ENCODE measurements around the gene ZNF485. TPM values are rescaled to one million over a fixed set of nuclear protein-coding genes. Genes with fewer than 3 reads are reported as not detected.
"Not testable (repeated sequence)": the region's sequence is repeated elsewhere in the genome, so short reads cannot be mapped to it uniquely, and the experiment has no call there.

The ZNF485 gene
- 2.7 TPM for total RNA-seq

DNA sequence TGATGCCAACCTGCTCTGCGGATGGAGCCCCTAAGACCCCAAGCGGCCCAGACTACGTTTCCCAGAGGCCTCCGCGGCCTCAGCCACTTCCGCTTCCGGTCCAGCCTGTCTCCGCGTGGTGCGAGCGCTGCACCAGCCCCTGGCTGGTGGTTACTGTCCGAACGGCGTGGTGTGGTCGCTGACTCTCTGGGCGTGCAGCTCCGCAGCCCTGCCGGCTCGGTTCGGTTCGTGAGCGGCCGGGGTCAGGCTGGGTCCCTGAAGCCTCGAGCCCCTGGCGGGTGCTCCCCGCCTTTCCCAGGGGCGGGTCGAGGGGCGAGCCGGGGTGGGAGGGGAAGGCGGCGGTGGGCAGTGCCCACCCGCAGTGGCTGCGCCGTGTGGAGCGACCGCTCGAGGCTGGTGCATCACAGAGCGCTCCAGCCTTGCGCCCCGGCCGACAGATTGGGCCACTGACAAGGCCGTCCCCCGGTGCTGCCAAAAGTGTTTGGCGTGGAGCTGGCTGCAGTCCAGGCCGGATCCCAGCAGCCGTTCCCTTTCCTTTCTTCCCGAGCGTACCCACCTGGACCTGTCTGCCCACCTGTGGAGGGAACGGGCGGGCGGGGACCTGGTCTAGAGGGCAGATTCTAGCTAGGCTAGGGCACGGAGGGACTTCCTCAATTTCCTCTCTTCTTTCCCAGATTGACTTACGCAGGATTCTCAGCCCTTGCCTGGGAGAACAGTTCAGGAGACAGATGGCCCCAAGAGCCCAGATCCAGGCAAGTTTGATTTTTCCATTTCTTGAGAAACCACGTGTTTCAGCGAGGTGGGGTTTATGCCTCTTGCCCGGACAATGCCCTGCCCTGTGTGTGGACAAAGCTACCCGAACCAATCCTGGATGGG, at the start of gene ZNF485:
ZNF485 (plus strand) TSS at position 116 of the 876 bp plus-strand sequence; CDS start at position 729, 613 bp downstream.
- peak; percentile 77 for DNase-seq (ENCODE audit: low spot score)
- peak; percentile 98 for ATAC-seq

DNA sequence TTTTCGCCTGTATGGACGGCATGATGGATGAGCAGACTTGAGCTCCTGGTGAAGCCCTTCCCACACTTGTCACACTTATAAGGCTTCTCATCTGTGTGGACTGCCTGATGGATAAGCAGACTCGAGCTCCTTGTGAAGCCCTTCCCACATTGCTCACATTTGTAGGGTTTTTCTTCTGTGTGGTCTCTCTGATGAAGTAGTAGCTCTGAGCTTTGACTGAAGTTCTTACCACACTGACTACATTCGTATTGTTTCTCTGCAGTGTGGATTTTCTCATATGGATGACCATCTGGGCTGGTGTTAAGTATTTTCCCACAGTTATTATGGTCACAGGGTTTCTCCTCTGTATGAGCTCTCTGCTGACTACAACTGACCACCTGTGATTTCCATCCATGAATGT, 49.0 kb upstream of the ZNF485 start:
- ATAC-seq (no peak), DNase-seq (ENCODE audit: low spot score) (no peak)

GRCh38 chr10:43569681-43570080, 36.6 kb upstream of the ZNF485 start:
- ATAC-seq (no peak), DNase-seq (ENCODE audit: low spot score) (no peak)

DNA sequence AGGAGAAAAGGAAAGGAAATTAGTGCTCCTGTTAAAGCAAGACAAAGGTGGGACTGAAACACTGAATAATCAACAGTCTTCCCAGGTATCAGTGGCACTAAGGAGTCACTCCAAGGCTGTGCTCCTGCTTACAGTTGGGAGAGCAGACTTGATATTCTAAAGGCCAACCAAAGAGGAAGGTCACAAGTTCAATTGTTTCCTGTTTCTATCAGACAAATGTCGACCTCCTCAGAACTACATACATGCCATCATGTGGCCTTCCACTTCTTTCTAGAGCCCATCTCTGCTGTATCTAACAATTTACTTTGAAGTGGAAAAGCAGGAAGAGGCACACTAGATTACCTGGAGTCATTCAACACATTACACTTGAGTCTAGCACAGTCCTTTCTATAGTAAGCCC, 35.3 kb upstream of the ZNF485 start:
- ATAC-seq (no peak), DNase-seq (ENCODE audit: low spot score) (no peak)

DNA sequence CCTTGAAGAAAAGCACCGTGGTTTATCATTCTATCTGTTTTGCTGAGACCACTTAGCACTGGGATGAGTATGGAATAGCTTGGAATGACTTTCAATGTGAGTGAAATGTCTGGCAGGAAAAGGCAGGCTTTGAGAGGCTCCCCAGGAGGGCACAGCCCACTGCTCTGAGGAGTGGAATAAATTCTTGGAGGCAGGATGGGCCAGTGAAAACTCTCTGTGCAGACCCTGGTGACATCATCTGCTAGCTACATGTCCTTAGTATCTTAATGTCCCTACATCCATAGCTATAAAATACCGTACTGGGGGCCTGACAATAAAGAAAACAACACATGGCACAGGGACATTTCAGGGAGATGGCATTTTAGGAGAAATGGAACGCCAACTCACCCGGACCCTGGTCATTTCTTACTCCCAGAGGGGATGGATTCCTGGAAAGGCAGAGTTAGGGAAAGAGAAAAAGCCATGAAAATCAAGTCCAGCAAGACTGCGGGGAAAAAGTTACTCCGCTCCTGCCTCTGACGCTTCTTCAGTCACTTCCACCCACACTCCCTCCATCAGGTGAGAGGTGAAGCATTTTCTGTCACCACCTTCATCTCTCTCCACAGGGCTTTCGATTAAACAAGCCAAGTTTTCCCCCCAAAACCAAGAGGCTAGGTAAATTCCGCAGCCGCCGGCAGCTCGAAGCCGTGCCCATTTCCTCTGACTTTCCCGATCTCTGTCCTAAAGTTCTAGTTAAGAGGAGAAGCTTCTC, 32.8 kb upstream of the ZNF485 start:
- DNase-seq (ENCODE audit: low spot score): no peak
- no peak for ATAC-seq

DNA sequence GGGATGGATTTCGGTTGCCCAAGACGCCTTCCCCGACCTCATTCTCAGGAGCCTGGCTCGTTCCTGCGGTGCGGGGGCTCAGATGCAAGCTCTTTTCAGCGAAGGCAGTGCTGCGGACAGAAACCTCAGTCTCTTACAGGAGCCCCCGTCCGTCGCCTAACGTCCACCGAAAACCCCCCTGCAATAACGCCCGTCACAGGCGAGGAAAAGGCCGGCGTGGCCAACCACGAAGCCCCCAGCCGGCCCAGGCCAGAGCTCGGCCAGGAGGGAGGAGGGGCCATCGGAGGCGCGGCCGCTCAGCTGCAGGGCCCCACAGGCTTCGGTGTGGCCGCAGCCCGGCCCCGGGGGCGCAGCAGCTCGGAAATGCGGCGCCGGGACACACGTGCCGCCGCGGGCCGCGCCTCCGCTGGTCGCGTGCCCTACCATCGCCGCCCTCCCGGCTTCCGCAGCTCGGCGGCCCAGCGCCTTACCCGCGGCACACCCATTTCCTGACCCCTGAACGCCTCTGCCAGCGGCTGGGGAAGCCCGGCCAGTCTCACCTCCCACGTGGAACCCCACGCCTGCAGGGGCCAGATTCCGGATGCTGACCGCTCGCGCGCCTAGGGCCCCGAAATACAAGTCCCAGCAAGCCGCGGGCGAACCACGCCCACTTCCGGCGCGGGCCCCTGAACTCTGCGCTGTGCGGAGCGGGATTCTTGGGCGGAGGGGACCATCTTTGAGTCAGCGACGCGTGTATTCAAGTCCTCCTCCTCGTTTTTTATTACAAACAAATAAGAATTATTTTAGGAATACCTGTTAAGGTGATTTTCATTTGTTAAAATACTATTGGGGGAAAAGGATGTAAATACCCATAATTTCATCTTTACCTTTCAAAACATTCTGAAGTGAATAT, 32.0 kb upstream of the ZNF485 start, which contains the start of gene ZNF239:
ZNF239 (minus strand) TSS at position 616 of the 892 bp plus-strand sequence. CDS start 16,537 bp downstream, outside the sequence.
- ATAC-seq: peak; percentile 97
- peak; percentile 77 for DNase-seq (ENCODE audit: low spot score)

GRCh38 chr10:43574906-43575305, 31.3 kb upstream of the ZNF485 start:
- ATAC-seq: no peak
- DNase-seq (ENCODE audit: low spot score): no peak

GRCh38 chr10:43576062-43576461, 30.2 kb upstream of the ZNF485 start:
- ATAC-seq (no peak), DNase-seq (ENCODE audit: low spot score) (no peak)

GRCh38 chr10:43576580-43576979, 29.7 kb upstream of the ZNF485 start:
- ATAC-seq (no peak), DNase-seq (ENCODE audit: low spot score) (no peak)

DNA sequence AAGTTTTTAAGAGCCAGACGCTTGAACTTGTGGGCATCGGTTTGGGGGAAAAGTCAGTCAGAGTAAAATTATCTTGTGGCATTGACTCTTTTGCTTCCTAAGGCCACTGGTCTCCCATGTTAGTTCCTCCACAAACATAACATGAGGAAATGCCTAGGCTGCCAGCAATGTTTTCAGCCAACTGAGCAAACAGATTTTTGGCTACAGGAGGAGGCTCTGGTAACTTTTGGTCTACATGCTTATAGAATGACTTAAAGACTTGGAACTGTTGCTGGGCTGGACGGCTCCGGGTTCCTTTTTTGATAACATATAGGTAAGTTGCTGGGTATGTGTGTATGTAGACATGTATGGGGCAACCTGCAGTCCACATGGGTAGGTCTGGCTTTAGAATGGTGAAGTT, 22.2 kb upstream of the ZNF485 start:
- ATAC-seq (no peak), DNase-seq (ENCODE audit: low spot score) (no peak)

GRCh38 chr10:43585046-43585445, 21.2 kb upstream of the ZNF485 start:
- DNase-seq (ENCODE audit: low spot score) (no peak), ATAC-seq (no peak)

DNA sequence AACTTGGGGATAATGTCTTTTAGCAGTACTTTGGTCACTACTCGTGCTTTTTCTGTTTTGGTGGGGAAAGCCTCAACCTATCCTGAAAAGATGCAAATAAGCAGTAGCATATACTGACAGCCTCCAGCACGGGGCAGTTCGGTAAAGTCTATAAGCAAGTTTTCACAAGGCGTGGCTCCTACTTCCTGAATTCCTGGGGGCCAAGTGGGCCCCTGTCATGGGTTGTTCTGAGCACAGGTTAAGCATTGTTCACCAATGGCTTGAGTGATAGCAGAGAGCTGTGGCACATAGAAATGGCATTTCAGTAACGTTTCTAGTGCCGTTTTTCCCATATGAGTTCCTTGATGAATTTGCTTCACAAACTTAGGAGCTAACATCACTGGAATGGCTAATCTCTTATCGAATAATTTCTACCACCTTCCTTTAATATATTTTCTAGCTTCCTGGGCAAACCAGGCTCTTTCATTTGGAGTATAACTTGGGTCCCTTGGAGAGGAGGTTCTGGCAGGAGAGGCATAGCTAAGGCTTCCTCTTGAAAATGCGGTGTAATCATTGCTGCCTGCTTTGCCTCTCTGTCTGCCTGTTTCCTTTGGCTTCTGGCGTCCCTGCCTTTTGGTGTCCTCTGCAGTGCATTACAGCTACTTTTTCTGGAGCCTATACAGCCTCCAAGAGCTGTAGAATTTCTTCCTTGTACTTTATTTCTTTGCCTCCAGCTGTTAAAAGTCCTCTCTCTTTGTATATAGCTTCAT, 20.1 kb upstream of the ZNF485 start:
- ATAC-seq (no peak), DNase-seq (ENCODE audit: low spot score) (no peak)

GRCh38 chr10:43586730-43587115, 19.5 kb upstream of the ZNF485 start:
- not testable (repeated sequence) for ATAC-seq; DNase-seq (ENCODE audit: low spot score)

- DNase-seq (ENCODE audit: low spot score): no peak
- ATAC-seq: no peak
Observed at GRCh38 chr10:43591303-43591904, 14.8 kb upstream of the ZNF485 start.

DNA sequence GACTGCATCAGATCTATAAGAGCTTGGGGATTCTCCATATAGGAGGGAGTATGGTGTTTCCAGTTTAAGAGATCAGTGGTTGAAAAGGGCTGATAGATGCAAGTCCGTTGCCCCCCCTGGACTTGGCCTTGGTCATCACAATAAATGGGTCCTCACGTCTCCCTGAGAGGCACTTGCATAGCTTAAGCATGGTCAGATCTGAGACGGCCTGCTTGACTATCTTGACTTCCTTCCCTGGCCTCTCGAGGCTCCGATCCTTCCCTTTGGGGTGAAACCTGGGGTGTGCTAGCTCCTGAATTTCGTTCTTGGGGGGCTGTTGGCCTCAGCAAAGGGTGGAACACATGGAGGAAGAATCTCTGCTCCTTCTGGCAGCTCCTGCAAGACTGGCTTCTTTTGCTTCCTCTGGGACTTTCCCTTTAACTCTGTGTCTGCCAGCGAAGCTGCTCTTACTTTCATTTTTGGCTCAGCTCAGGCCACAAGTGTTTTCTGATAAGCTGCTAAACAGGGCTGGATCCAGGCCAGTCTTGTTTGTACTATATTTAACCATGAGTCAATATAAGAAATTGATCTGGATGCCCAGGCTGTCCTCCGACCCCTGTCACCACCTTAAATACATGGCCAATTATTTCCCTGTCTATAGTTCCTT, 11.2 kb upstream of the ZNF485 start:
- peak; percentile 59 for ATAC-seq
- no peak for DNase-seq (ENCODE audit: low spot score)

DNA sequence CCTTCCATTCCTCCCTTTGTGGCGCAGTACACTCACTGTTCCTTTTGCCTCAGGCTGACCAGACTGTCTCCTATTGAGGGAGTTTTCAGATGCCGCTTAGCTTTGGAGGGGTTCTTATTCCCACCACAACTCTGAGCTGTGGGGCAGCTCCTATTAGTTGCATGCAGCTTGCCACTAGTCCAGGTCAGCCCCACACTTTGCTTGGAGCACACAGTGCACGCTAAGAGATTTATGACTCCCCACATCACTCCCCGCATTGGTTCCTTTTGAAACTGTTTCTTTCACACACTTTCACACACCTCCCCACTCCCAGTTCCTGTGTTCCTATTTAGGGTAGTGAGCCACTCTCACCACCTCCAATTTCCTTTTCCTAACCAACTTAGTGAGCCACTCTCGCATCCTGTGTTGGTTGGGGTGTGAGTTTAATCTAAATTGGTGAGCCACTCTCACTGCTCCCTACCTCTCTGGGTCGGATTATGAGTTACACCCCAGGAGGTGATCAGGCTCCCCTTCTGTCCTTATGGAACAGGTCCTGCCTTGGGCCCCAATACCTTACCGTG, 10.4 kb upstream of the ZNF485 start:
- no peak for ATAC-seq
- no peak for DNase-seq (ENCODE audit: low spot score)

DNA sequence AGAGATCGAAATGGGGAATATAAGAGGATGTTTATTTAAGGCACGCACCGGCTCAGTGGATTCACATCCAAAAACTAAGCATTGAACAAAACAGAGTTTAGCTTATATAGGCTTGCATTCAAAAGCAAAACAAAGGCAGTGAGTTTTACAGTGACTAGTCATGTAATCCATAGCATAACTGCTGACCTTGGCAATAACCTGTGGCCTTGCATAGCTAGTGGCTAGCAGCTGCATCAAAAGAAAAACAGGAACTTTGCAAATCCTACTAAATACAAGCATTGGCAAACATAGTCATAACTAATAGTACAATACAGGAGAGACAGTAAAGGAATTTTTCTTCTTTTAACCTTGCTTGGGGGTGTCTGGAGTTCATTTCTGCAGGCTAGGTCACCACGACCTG, 9.7 kb upstream of the ZNF485 start:
- DNase-seq (ENCODE audit: low spot score): no peak
- ATAC-seq: no peak

GRCh38 chr10:43598446-43598845, 7.8 kb upstream of the ZNF485 start:
- DNase-seq (ENCODE audit: low spot score) (no peak), ATAC-seq (no peak)

GRCh38 chr10:43599333-43599732, 6.9 kb upstream of the ZNF485 start:
- ATAC-seq: no peak

More at GRCh38 chr10:43599333-43599732, 6.9 kb upstream of the ZNF485 start:
- no peak for DNase-seq (ENCODE audit: low spot score)
